Stimulated activated CD4-positive, alpha-beta T cell treated with anti-CD3 and anti-CD28 coated beads, Interleukin-12 subunit alpha, Interleukin-12 subunit beta, amount 100 ng/mL, for 4 hours (primary cell): ENCODE results near the gene MCM7.
A peak's percentile ranks its signal among the peaks of the same experiment; 100 is the strongest.

Experiments used
- DNase-seq: peaks from one replicate; pipeline ENCODE4 v3.0.0-alpha.2; 2020

MCM7 gene

DNA sequence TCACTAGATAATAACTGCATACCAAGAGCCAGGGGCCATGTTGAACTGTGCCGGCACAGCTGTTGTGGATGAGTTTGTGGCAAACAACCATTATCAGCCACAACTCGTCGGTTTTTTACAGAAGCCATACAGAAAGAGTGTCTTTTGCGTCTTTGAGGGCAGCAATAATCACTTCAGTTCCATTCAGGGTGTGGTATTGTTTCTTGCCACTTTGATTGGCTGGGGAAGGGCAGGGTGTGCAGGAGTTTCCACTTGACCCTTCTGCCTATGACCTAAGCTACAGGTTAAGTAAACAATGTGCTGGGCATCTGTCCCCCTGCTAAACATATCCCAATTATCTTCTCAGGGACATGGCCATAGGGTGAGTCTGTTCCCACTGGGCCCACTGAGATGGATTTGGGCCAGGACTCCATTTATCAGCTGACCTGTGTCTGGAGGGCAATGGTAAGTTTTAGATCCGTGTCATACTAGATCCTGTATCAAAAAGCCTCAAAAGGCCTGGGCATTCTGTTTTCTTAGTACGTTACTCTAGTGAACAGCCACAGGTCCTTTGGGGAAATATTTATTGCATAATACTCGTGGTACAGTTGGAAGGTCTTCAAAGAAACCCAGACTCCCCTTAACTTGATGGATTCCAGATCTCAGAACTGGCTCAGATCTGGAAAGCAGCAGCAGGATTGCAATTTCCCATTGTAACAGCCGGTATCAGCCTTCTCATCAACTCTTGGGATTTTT, 35.6 kb downstream of the MCM7 start:
- DNase-seq, result no peak

DNA sequence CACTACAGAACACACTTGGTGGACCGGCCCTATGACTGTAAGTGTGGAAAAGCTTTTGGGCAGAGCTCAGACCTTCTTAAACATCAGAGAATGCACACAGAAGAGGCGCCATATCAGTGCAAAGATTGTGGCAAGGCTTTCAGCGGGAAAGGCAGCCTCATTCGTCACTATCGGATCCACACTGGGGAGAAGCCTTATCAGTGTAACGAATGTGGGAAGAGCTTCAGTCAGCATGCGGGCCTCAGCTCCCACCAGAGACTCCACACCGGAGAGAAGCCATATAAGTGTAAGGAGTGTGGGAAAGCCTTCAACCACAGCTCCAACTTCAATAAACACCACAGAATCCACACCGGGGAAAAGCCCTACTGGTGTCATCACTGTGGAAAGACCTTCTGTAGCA, 37.0 kb downstream of the MCM7 start:
- DNase-seq, result no peak

GRCh38 chr7:100063376-100063775, 37.8 kb downstream of the MCM7 start:
- no peak for DNase-seq

DNA sequence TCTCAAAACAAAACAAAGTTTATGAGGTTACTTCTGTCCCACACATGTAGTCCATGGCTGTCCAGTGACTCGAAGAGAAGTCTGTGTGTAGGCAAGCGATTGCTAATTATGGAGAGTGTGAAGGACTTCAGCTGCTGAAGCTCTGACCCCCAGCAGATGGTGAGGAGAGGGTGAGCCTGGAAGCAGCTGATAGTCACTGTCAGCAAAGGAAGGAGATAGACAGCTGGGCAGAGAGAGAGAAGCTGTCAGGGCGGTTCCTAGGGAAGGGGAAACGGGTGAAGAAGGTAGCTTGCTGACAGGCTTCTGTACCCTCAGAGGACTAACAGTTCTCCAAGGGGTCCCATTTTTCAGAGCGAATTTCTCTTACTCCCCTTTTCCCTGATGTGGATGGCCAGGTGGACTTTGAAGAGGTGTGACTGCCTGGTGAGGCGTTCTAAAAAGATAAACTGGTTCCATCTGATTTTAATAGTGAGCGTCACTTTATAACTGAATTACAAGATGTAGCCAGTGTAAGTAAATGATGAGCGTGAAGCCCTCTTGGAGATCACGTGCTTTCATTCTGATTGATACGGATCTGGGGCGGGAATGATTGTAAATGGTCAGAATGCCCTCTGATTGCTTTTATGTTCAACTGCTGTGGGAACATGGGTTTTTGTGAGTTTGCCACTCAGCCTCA, 39.5 kb downstream of the MCM7 start:
- no peak for DNase-seq

- no peak for DNase-seq
Observed at GRCh38 chr7:100059251-100059739, 41.9 kb downstream of the MCM7 start.

DNA sequence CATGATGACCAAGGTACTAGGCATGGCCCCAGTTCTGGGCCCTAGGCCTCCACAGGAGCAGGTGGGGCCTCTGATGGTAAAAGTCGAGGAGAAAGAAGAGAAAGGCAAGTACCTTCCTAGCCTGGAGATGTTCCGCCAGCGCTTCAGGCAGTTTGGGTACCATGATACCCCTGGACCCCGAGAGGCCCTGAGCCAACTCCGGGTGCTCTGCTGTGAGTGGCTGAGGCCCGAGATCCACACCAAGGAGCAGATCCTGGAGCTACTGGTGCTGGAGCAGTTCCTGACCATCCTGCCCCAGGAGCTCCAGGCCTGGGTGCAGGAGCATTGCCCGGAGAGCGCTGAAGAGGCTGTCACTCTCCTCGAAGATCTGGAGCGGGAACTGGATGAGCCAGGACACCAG, 44.2 kb downstream of the MCM7 start:
- DNase-seq, result no peak

- DNase-seq, result no peak
Observed at GRCh38 chr7:100053215-100053614, 48.0 kb downstream of the MCM7 start.

DNA sequence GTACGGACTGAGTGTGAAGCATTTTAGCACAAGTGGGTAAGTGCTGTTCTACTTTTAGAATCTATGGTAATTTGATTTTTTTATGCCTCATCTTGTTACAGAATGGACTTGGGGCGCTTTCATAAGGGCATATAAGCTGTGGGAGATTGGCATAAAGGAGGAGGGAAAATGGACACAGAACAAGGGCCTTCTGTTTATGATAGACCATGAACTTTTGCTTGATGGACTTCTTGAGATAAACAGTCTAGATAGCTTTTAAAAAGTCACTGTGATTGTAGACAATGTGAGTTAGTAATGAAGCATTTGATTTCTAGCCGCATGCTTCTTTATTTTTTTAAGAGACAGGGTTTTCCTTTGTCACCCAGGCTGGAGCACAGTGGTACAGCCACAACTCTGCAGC, 49.6 kb downstream of the MCM7 start:
- no peak for DNase-seq

GRCh38 chr7:100049441-100050291, 51.5 kb downstream of the MCM7 start, which contains the start of gene ZSCAN21:
ZSCAN21 (plus strand) TSS chr7:100049774; CDS start chr7:100057007, 7,233 bp downstream.
- peak; percentile 82 for DNase-seq

DNA sequence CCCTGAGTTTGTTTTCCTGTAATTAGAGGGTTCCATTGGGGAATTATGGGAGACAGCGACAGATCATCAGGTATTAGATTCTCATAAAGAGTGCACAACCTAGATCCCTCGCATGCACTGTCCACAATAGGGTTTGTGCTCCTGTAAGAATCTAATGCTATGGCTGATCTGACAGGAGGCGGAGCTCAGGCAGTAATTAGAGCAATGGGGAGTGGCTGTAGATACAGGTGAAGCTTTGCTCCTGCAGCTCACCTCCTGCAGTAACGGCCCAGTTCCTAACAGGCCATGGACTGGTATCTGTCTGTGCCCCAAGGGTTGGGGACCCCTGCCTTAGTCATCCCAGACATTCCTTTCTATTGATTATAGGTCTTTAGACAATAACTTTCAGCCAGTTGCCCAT, 52.5 kb downstream of the MCM7 start:
- no peak for DNase-seq

- DNase-seq, result no peak
Observed at GRCh38 chr7:100044718-100045117, 56.5 kb downstream of the MCM7 start.
